Liver (tissue), 9 donors: ENCODE measurements around the gene C14orf93. TPM values are rescaled to one million over a fixed set of nuclear protein-coding genes. Genes with fewer than 3 reads are reported as not detected.
"Not testable (repeated sequence)": the region's sequence is repeated elsewhere in the genome, so short reads cannot be mapped to it uniquely, and the experiment has no call there.

ENCODE experiments used
- DNase-seq: peaks from one replicate; pipeline ENCODE4 v3.0.0-alpha.2; 2017; ENCODE audit warnings: low spot score
- H3K27ac ChIP-seq, 2 donors: one replicate each; pipeline ENCODE4 v1.7.0; 2013; ENCODE audit warnings: inconsistent platforms in 2 of 2, low read length in 2 of 2, control low read depth in 1 of 2, low read depth in 1 of 2, mild to moderate bottlenecking in 1 of 2
- H3K27me3 ChIP-seq, 4 donors: one replicate each; pipeline versions ENCODE4 v1.6.1 to v1.7.0; 2013; ENCODE audit warnings: low read length in 3 of 4, inconsistent platforms in 1 of 4, mild to moderate bottlenecking in 1 of 4, moderate library complexity in 1 of 4; ENCODE audit not compliant: control insufficient read depth in 4 of 4, insufficient read depth in 4 of 4
- H3K36me3 ChIP-seq, 4 donors: one replicate each; pipeline versions ENCODE4 v1.6.1 to v1.7.0; 2013; ENCODE audit warnings: low read length in 3 of 4, mild to moderate bottlenecking in 3 of 4, low read depth in 1 of 4, moderate library complexity in 1 of 4; ENCODE audit not compliant: control insufficient read depth in 4 of 4, insufficient read depth in 3 of 4
- H3K4me1 ChIP-seq, 4 donors: one replicate each; pipeline versions ENCODE4 v1.6.1 to v1.7.0; 2013; ENCODE audit warnings: low read length in 3 of 4, mild to moderate bottlenecking in 3 of 4, moderate library complexity in 1 of 4; ENCODE audit not compliant: control insufficient read depth in 4 of 4, insufficient read depth in 4 of 4
- H3K4me3 ChIP-seq, 3 donors: one replicate each; pipeline versions ENCODE4 v1.6.1 to v1.7.0; 2013; ENCODE audit warnings: low read length in 3 of 3, control low read depth in 1 of 3, low read depth in 1 of 3, mild to moderate bottlenecking in 1 of 3
- H3K9ac ChIP-seq, 2 donors: one replicate each; pipeline ENCODE4 v1.7.0; 2013; ENCODE audit warnings: low read length in 2 of 2, mild to moderate bottlenecking in 2 of 2, moderate library complexity in 2 of 2, control low read depth in 1 of 2, low read depth in 1 of 2
- H3K9me3 ChIP-seq, 4 donors: one replicate each; pipeline versions ENCODE4 v1.6.1 to v1.7.0; 2013; ENCODE audit warnings: low read length in 3 of 4; ENCODE audit not compliant: control insufficient read depth in 4 of 4
- EGR1 ChIP-seq, 2 donors: IDR thresholded peaks; 2 replicates each; pipeline ENCODE4 v1.6.1; 2016 to 2018; ENCODE audit warnings: antibody characterized with exemption in 2 of 2, low read depth in 2 of 2
- FOXA2 ChIP-seq: IDR thresholded peaks from 2 replicates; pipeline ENCODE4 v1.6.1; 2016; ENCODE audit warnings: antibody characterized with exemption
- GABPA ChIP-seq, 2 donors: IDR thresholded peaks in 1 of 2; conservative IDR thresholded peaks in 1 of 2; 2 replicates each; pipeline ENCODE4 v1.6.1; 2016; ENCODE audit warnings: antibody characterized with exemption in 2 of 2, mild to moderate bottlenecking in 1 of 2, moderate library complexity in 1 of 2
- HNF4A ChIP-seq, 2 donors: conservative IDR thresholded peaks; 2 replicates each; pipeline ENCODE4 v1.6.1; 2016; ENCODE audit warnings: antibody characterized with exemption in 2 of 2, mild to moderate bottlenecking in 2 of 2
- HNF4G ChIP-seq: IDR thresholded peaks from 2 replicates; pipeline ENCODE4 v1.6.1; 2016; ENCODE audit warnings: antibody characterized with exemption
- RAD21 ChIP-seq, 2 donors: IDR thresholded peaks; 2 replicates each; pipeline ENCODE4 v1.6.1; 2016; ENCODE audit warnings: antibody characterized with exemption in 2 of 2, mild to moderate bottlenecking in 2 of 2
- REST ChIP-seq: IDR thresholded peaks from 2 replicates; pipeline ENCODE4 v1.6.1; 2016; ENCODE audit warnings: antibody characterized with exemption, mild to moderate bottlenecking
- RXRA ChIP-seq, 2 donors: IDR thresholded peaks; 2 replicates each; pipeline ENCODE4 v1.6.1; 2017 to 2018; ENCODE audit warnings: antibody characterized with exemption in 2 of 2, mild to moderate bottlenecking in 1 of 2
- SP1 ChIP-seq: IDR thresholded peaks from 2 replicates; pipeline ENCODE4 v1.6.1; 2018; ENCODE audit warnings: antibody characterized with exemption, mild to moderate bottlenecking
- TAF1 ChIP-seq: conservative IDR thresholded peaks from 2 replicates; pipeline ENCODE4 v1.6.1; 2016; ENCODE audit warnings: antibody characterized with exemption, mild to moderate bottlenecking
- YY1 ChIP-seq: IDR thresholded peaks from 2 replicates; pipeline ENCODE4 v1.6.1; 2016; ENCODE audit warnings: antibody characterized with exemption, mild to moderate bottlenecking
- ZBTB33 ChIP-seq: IDR thresholded peaks from 2 replicates; pipeline ENCODE4 v1.6.1; 2016; ENCODE audit warnings: antibody characterized with exemption
- WGBS: extraction: QIAGEN DNeasy Blood & Tissue Kit; methylation state at CpG from one replicate; pipeline ENCODE4 v1.1.7; 2013; 5-methylcytosine and 5-hydroxymethylcytosine counted together
- polyA plus RNA-seq, 2 donors: library from polyadenylated mRNA; stranded (reverse) in 1 of 2; unstranded in 1 of 2; fragments of 200-250 nt in 1 of 2; fragments of >200 nt in 1 of 2; fragmentation: Nextera tagmentation in 1 of 2; extraction: Ambion mirVana in 1 of 2; gene quantifications; one replicate each; pipeline versions ENCODE4 v1.2.1 to v1.2.3, GENCODE V29; 2013 to 2015
- total RNA-seq, 2 donors: library from RNA; depleted of rRNA; stranded (reverse); fragments of >200 nt; gene quantifications; one replicate each; pipeline ENCODE4 v1.2.3, GENCODE V29; 2014
- TF ChIP-seq, protein P1 (sequence below): IDR thresholded peaks from 2 replicates; pipeline ENCODE4 v1.6.1; 2016; ENCODE audit warnings: antibody characterized with exemption
- donor health status: healthy.
- donor health status: healthy.
- donor health status: healthy.
- donor health status: healthy.
- donor health status: healthy.

The C14orf93 gene
- total and polyA plus RNA-seq, 4 donors, result 2.1 to 7.1 (median 3.4) TPM

- TF ChIP-seq, protein P1, sequence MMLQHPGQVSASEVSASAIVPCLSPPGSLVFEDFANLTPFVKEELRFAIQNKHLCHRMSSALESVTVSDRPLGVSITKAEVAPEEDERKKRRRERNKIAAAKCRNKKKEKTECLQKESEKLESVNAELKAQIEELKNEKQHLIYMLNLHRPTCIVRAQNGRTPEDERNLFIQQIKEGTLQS, result no peak
- TF ChIP-seq HNF4A (conservative IDR thresholded peaks at IDR 0.05), result no peak
- TF ChIP-seq EGR1 (IDR thresholded peaks at IDR 0.05; ENCODE audit: low read depth in 2 of 2), result no peak
- no peak for TF ChIP-seq GABPA (IDR thresholded peaks at IDR 0.05 in 1 of 2, conservative IDR thresholded peaks at IDR 0.05 in 1 of 2)
- TF ChIP-seq TAF1, result no peak
Measured at GRCh38 chr14:22952418-22952817, 57.5 kb downstream of the C14orf93 start (continued).

DNA sequence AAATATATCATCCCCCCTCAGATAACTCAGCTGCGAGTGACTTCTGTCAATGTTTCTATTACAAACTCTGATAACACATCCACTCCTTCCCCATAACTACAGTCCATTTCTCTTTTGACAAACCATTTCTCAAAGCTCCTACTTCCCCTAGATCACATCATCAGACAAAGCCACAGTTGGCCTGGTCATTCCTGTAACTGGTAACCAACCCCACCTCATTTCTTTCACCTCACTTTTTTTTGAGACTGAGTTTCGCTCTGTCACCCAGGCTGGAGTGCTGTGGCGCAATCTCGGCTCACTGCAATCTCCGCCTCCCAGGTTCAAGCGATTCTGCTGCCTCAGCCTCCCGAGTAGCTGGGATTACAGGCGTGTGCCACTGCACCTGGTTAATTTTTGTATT lies 58.1 kb downstream of the C14orf93 start:
- Histone ChIP-seq H3K36me3 (peaks cover 0 to 18% (median 13%) of the 10 kb centered on the region in 4 donors), H3K27ac (peak overlapping the region in 1 of 2 donors; percentile 41), H3K4me1 (peaks cover 2 to 13% (median 9%) of the 10 kb centered on the region in 4 donors)
- H3K27me3 ChIP-seq, H3K9ac ChIP-seq, H3K4me3 ChIP-seq, H3K9me3 ChIP-seq, DNase-seq: not testable (repeated sequence)
- WGBS, result 90% methylated on average over 8 of the region's 8 CpGs

DNA sequence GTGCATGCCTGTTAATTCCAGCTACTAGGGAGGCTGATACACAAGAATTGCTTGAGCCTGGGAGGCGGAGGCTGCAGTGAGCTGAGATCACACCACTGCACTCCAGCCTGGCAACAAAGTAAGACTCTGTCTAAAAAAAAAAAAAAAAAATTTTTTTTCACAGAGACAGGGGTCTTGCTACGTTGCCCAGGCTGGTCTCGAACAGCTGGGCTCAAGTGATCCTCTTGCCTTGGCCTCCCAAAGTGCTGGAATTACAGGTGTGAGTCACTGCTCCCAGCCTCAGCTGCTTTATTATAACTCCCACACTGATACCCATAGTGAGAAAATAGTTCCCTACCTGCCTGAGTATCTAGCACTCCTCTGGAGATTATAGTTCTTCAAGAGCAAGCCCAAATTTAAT lies 64.3 kb downstream of the C14orf93 start:
- Histone ChIP-seq H3K27ac (no peak overlapping the region), H3K4me1 (no peaks in the 10 kb centered on the region), H3K9me3 (no peaks in the 10 kb centered on the region), H3K27me3 (no peaks in the 10 kb centered on the region), H3K4me3 (no peak overlapping the region), H3K36me3 (peaks cover 2 to 19% (median 17%) of the 10 kb centered on the region in 4 donors), H3K9ac (no peak overlapping the region)
- 96% methylated on average over 3 of the region's 3 CpGs for WGBS
- TF ChIP-seq HNF4A (conservative IDR thresholded peaks at IDR 0.05), result no peak
- TF ChIP-seq FOXA2, result no peak
- TF ChIP-seq SP1, result no peak
- no peak for TF ChIP-seq RAD21 (IDR thresholded peaks at IDR 0.05)
- no peak for TF ChIP-seq RXRA (IDR thresholded peaks at IDR 0.05)
- no peak for TF ChIP-seq YY1
- no peak for TF ChIP-seq EGR1 (IDR thresholded peaks at IDR 0.05; ENCODE audit: low read depth in 2 of 2)
- TF ChIP-seq ZBTB33, result no peak
- TF ChIP-seq REST, result no peak
- no peak for TF ChIP-seq HNF4G
- DNase-seq, result no peak
